Neuronal stem cell (in vitro differentiated cells): ENCODE measurements around the gene ETV6.

ENCODE experiments used
- DNase-seq: peaks from one replicate; pipeline ENCODE4 v3.0.0-alpha.2; 2013; ENCODE audit warnings: low spot score
- H2AFZ ChIP-seq: one replicate; pipeline ENCODE4 v1.6.1; 2013; ENCODE audit warnings: mild to moderate bottlenecking, low read length, inconsistent platforms
- H2AK5ac ChIP-seq: 2 replicates; pipeline ENCODE4 v1.6.1; 2013; ENCODE audit warnings: low read depth, mild to moderate bottlenecking, inconsistent platforms, low read length, moderate library complexity, mixed read lengths
- H2BK120ac ChIP-seq: 2 replicates; pipeline ENCODE4 v1.6.1; 2013; ENCODE audit warnings: low read depth, mild to moderate bottlenecking, inconsistent platforms, low read length, moderate library complexity, mixed read lengths
- H2BK12ac ChIP-seq: one replicate; pipeline ENCODE4 v1.6.1; 2013; ENCODE audit warnings: low read length, inconsistent platforms
- H2BK15ac ChIP-seq: 2 replicates; pipeline ENCODE4 v1.6.1; 2013; ENCODE audit warnings: mild to moderate bottlenecking, low read length, inconsistent platforms, mixed read lengths
- H2BK5ac ChIP-seq: one replicate; pipeline ENCODE4 v1.6.1; 2013; ENCODE audit warnings: inconsistent platforms, mild to moderate bottlenecking, low read length, moderate library complexity
- H3K14ac ChIP-seq: one replicate; pipeline ENCODE4 v1.6.1; 2013; ENCODE audit warnings: low read length, inconsistent platforms
- H3K18ac ChIP-seq: 2 replicates; pipeline ENCODE4 v1.6.1; 2013; ENCODE audit warnings: low read length, inconsistent platforms
- H3K23ac ChIP-seq: 2 replicates; pipeline ENCODE4 v1.6.1; 2013; ENCODE audit warnings: low read depth, mild to moderate bottlenecking, mixed read lengths, low read length, inconsistent platforms; ENCODE audit not compliant: poor library complexity
- H3K27ac ChIP-seq: replicated peaks from 3 replicates; pipeline ENCODE4 v1.5.1; 2013; ENCODE audit warnings: low read length, inconsistent platforms
- H3K27me3 ChIP-seq, 3 experiments: 2 replicates each; pipeline ENCODE4 v1.6.1; 2013; ENCODE audit warnings: low read length in 3 of 3, mild to moderate bottlenecking in 2 of 3, inconsistent platforms in 1 of 3, low read depth in 1 of 3, mixed read lengths in 1 of 3, moderate library complexity in 1 of 3; ENCODE audit not compliant: control insufficient read depth in 3 of 3, insufficient read depth in 3 of 3
- H3K36me3 ChIP-seq, 2 donors: replicated peaks in 1 of 2; 2 replicates each; pipeline ENCODE4 v1.6.1; 2013; ENCODE audit warnings: low read length in 2 of 2; ENCODE audit not compliant: control insufficient read depth in 2 of 2, insufficient read depth in 2 of 2
- H3K4ac ChIP-seq: 2 replicates; pipeline ENCODE4 v1.6.1; 2013; ENCODE audit warnings: inconsistent platforms, mild to moderate bottlenecking, low read length, moderate library complexity
- H3K4me1 ChIP-seq, 2 donors: 1 replicate in 1 of 2; 2 replicates in 1 of 2; pipeline ENCODE4 v1.6.1; 2013; ENCODE audit warnings: low read length in 2 of 2, low read depth in 1 of 2; ENCODE audit not compliant: control insufficient read depth in 2 of 2, insufficient read depth in 1 of 2
- H3K4me2 ChIP-seq: one replicate; pipeline ENCODE4 v1.6.1; 2013; ENCODE audit warnings: mild to moderate bottlenecking, low read length, inconsistent platforms; ENCODE audit not compliant: insufficient read depth, poor library complexity, severe bottlenecking
- H3K4me3 ChIP-seq, 2 donors: 2 replicates each; pipeline ENCODE4 v1.5.1; 2013; ENCODE audit warnings: low read length in 2 of 2, mild to moderate bottlenecking in 2 of 2, inconsistent platforms in 1 of 2, moderate library complexity in 1 of 2
- H3K79me1 ChIP-seq: one replicate; pipeline ENCODE4 v1.6.1; 2013; ENCODE audit warnings: low read depth, mild to moderate bottlenecking, inconsistent platforms, low read length, moderate library complexity
- H3K9ac ChIP-seq: one replicate; pipeline ENCODE4 v1.6.1; 2013; ENCODE audit warnings: mild to moderate bottlenecking, low read depth, low read length, inconsistent platforms; ENCODE audit not compliant: poor library complexity
- H3K9me3 ChIP-seq, 2 donors: replicated peaks in 1 of 2; 2 replicates each; pipeline versions ENCODE3 to v1.6.1; 2013; ENCODE audit warnings: low read length in 2 of 2, mild to moderate bottlenecking in 2 of 2, inconsistent platforms in 1 of 2, low read depth in 1 of 2, mixed read lengths in 1 of 2, moderate library complexity in 1 of 2; ENCODE audit not compliant: control insufficient read depth in 2 of 2, insufficient read depth in 1 of 2
- H4K8ac ChIP-seq: one replicate; pipeline ENCODE4 v1.6.1; 2013; ENCODE audit warnings: low read depth, mild to moderate bottlenecking, inconsistent platforms, low read length, moderate library complexity
- H4K91ac ChIP-seq: one replicate; pipeline ENCODE4 v1.6.1; 2013; ENCODE audit warnings: low read length, low read depth, mild to moderate bottlenecking, inconsistent platforms; ENCODE audit not compliant: poor library complexity
- WGBS, 2 donors: extraction: QIAGEN DNeasy Blood & Tissue Kit; methylation state at CpG; one replicate each; pipeline ENCODE4 v1.1.7; 2013; ENCODE audit warnings: missing lambda C conversion rate in 2 of 2, mixed read lengths in 1 of 2; ENCODE audit not compliant: insufficient read length in 2 of 2, insufficient replicate concordance in 1 of 2; ENCODE audit errors: extremely low coverage in 2 of 2; 5-methylcytosine and 5-hydroxymethylcytosine counted together

ETV6 gene

GRCh38 chr12:11840366-11840765, 190.9 kb downstream of the ETV6 start:
- no peak overlapping the region for H2BK12ac ChIP-seq
- H2AFZ ChIP-seq = no peak overlapping the region
- H3K27me3 ChIP-seq = no peaks in the 10 kb centered on the region
- H3K4me2 ChIP-seq = no peak overlapping the region
- no peak overlapping the region for H2BK120ac ChIP-seq
- H3K23ac ChIP-seq = no peak overlapping the region
- no CpG with 5 or more reads among the region's 8 CpGs for WGBS, 2 donors
- no peaks in the 10 kb centered on the region for H3K4me1 ChIP-seq
- no peaks in the 10 kb centered on the region for H3K9me3 ChIP-seq
- H3K79me1 ChIP-seq = no peaks in the 10 kb centered on the region
- DNase-seq = no peak
- H3K9ac ChIP-seq = no peak overlapping the region
- H3K14ac ChIP-seq = no peak overlapping the region
- H3K36me3 ChIP-seq = peaks cover 1 to 45% of the 10 kb centered on the region in 2 donors
- no peak overlapping the region for H3K27ac ChIP-seq
- H2AK5ac ChIP-seq = no peak overlapping the region
- H3K18ac ChIP-seq = no peak overlapping the region
- H2BK15ac ChIP-seq = no peak overlapping the region
- no peak overlapping the region for H4K91ac ChIP-seq
- no peak overlapping the region for H3K4ac ChIP-seq
- H4K8ac ChIP-seq = no peak overlapping the region
- no peak overlapping the region for H2BK5ac ChIP-seq
- no peak overlapping the region for H3K4me3 ChIP-seq

- Histone ChIP-seq H3K9me3 (no peaks in the 10 kb centered on the region), H3K4ac (no peak overlapping the region), H2AK5ac (no peak overlapping the region), H3K4me3 (no peak overlapping the region), H3K14ac (no peak overlapping the region), H2BK5ac (no peak overlapping the region), H3K79me1 (no peaks in the 10 kb centered on the region), H3K27ac (no peak overlapping the region), H3K23ac (no peak overlapping the region), H4K91ac (no peak overlapping the region), H3K27me3 (no peaks in the 10 kb centered on the region), H3K4me1 (peaks cover 1 to 8% of the 10 kb centered on the region in 2 donors), H4K8ac (no peak overlapping the region), H2BK12ac (no peak overlapping the region), H3K18ac (no peak overlapping the region), H2BK15ac (no peak overlapping the region), H3K36me3 (peaks cover 1 to 38% of the 10 kb centered on the region in 2 donors), H3K4me2 (no peak overlapping the region), H3K9ac (no peak overlapping the region), H2BK120ac (no peak overlapping the region), H2AFZ (no peak overlapping the region)
- WGBS, 2 donors = no CpG with 5 or more reads among the region's 4 CpGs
- no peak for DNase-seq
These were observed 197.0 kb downstream of the ETV6 start for GRCh38 chr12:11846488-11846887.

GRCh38 chr12:11847539-11847938, 198.1 kb downstream of the ETV6 start:
- Histone ChIP-seq H3K23ac (no peak overlapping the region), H3K4me2 (no peak overlapping the region), H3K4me3 (no peak overlapping the region), H3K27ac (no peak overlapping the region), H3K9me3 (no peaks in the 10 kb centered on the region), H3K4me1 (peaks cover 1 to 8% of the 10 kb centered on the region in 2 donors), H3K27me3 (no peaks in the 10 kb centered on the region), H2BK120ac (no peak overlapping the region), H3K18ac (no peak overlapping the region), H2AK5ac (no peak overlapping the region), H3K79me1 (no peaks in the 10 kb centered on the region), H2BK12ac (no peak overlapping the region), H3K4ac (no peak overlapping the region), H2AFZ (no peak overlapping the region), H3K14ac (no peak overlapping the region), H2BK5ac (no peak overlapping the region), H3K36me3 (peaks cover 0 to 32% of the 10 kb centered on the region in 2 donors), H4K91ac (no peak overlapping the region), H3K9ac (no peak overlapping the region), H4K8ac (no peak overlapping the region), H2BK15ac (no peak overlapping the region)
- WGBS, 2 donors = no CpG with 5 or more reads among the region's 1 CpG
- no peak for DNase-seq

- Histone ChIP-seq H2BK5ac (no peak overlapping the region), H3K9ac (no peak overlapping the region), H2BK120ac (no peak overlapping the region), H3K9me3 (peaks cover 0 to 7% of the 10 kb centered on the region in 2 donors), H3K27me3 (no peaks in the 10 kb centered on the region), H3K4ac (no peak overlapping the region), H4K8ac (no peak overlapping the region), H3K4me3 (peak overlapping the region in 1 of 2 donors; percentile 46), H2BK12ac (no peak overlapping the region), H4K91ac (no peak overlapping the region), H3K23ac (no peak overlapping the region), H2AFZ (no peak overlapping the region), H3K36me3 (peaks cover 2 to 42% of the 10 kb centered on the region in 2 donors), H3K79me1 (no peaks in the 10 kb centered on the region), H3K4me1 (peaks cover 1 to 8% of the 10 kb centered on the region in 2 donors), H2AK5ac (no peak overlapping the region), H3K27ac (no peak overlapping the region), H3K18ac (peak overlapping the region; percentile 55), H3K4me2 (no peak overlapping the region), H3K14ac (no peak overlapping the region), H2BK15ac (no peak overlapping the region)
- WGBS, 2 donors = no CpG with 5 or more reads among the region's 19 CpGs
- DNase-seq = no peak
These were observed 200.5 kb downstream of the ETV6 start for GRCh38 chr12:11849757-11850504.
